ENCODE data around the gene NPEPL1.
"Not testable (repeated sequence)": the region's sequence is repeated elsewhere in the genome, so short reads cannot be mapped to it uniquely, and the experiment has no call there.

The NPEPL1 gene

DNA sequence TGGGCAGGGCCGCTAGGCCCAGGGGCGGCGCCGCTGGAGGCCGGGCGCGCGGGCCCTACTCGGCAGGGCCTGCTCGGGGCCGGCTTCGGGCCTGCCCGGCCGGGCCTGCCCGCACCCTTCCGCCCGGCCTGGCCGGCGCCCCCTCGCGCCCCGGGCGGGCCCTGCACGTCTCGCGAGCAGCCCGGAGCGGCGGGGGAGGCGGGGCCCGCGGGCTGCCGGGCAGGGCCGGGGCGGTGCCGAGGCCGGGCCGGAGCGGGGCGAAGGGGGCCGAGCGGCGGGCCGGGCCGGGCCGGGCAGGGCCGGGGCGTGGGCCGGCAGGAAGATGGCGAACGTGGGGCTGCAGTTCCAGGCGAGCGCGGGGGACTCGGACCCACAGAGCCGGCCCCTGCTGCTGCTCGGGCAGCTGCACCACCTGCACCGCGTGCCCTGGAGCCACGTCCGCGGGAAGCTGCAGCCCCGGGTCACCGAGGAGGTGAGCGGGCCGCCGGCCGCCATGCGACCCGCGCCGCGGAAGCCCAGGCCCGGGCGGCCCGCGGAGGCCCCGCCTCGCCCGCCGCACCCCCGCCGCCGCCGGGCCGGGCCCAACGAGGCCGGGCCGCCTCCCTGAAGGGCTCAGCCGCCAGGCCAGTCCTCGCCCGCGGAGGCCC is at the start of gene NPEPL1:
TSS of gene NPEPL1 (plus strand) at position 222 of the 647 bp plus-strand sequence. CDS start at position 323, 101 bp downstream.
- DNase-seq, result peak; percentile 78

- not testable (repeated sequence) for DNase-seq
Observed at GRCh38 chr20:58642896-58643295, 49.7 kb upstream of the NPEPL1 start.

GRCh38 chr20:58645412-58645968 is 47.1 kb upstream of the NPEPL1 start:
- DNase-seq, result no peak

- no peak for DNase-seq
Observed at GRCh38 chr20:58646257-58646656, 46.3 kb upstream of the NPEPL1 start.

DNA sequence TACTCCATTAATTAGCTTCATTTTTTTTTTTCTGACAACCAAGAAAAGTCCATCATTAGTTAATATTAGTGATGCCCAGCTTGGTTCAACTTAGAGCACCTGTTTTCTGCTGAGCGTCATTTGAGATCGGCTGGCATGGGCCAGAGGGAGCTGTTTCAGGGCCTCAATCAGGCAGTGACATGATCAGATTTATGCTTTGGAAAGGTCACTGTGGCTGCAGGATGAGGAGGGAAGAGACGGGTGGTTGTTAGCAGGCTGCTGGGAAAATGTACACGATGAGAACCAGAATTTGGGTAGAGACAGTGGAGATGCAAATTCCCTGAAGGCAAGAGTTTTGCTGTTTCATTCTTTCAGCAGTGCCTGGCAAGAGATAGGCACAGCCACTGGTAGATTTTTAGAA is 45.9 kb upstream of the NPEPL1 start:
- no peak for DNase-seq

GRCh38 chr20:58647162-58647795 is 45.3 kb upstream of the NPEPL1 start:
- no peak for DNase-seq

GRCh38 chr20:58647796-58648501 is 44.7 kb upstream of the NPEPL1 start:
- no peak for DNase-seq

GRCh38 chr20:58648502-58648825 is 44.1 kb upstream of the NPEPL1 start:
- not testable (repeated sequence) for DNase-seq

DNA sequence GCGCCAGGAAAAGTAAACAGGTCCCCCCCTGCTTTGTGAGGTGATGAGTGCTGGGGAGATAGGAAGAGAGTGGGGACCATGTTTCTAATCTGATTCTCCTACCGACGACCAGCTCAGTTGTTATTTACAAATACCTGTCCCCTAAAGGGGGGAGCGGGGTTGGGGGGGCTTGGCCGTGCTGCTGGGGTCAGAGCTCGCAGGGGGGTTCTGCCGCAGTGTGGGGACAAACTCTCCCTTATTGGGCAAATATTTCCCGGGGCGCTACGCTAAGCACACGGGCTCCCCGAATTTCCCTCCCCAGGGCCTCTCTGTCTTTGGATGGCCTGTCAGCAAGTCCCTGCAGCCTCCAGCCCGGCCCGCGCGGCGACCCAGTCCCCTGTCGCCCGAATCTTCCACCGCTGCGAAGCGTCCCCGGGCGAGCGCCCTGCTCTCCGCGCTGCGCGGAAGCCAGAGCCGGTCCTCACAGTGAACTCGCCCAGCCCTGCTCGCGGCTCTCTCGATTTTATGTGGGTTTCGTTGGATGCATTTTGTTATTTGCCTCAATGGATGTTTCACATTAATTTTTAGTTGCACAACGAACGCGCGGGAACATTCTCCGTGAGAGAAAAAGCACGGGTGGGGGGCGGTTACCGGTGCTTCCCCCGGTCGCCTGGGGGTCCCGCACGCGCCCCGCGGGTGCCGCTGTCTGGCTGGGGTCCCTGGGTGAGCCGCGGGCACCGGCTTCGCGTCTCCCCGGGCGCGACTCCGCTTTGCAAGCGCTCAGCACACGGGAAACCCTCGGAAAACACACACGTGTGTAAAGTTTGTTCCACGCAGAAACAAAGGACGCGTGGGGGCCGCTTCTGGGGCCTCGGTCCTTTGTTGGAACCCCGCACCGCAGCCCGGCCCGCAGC is 43.1 kb upstream of the NPEPL1 start:
- DNase-seq, result peak; percentile 62

DNA sequence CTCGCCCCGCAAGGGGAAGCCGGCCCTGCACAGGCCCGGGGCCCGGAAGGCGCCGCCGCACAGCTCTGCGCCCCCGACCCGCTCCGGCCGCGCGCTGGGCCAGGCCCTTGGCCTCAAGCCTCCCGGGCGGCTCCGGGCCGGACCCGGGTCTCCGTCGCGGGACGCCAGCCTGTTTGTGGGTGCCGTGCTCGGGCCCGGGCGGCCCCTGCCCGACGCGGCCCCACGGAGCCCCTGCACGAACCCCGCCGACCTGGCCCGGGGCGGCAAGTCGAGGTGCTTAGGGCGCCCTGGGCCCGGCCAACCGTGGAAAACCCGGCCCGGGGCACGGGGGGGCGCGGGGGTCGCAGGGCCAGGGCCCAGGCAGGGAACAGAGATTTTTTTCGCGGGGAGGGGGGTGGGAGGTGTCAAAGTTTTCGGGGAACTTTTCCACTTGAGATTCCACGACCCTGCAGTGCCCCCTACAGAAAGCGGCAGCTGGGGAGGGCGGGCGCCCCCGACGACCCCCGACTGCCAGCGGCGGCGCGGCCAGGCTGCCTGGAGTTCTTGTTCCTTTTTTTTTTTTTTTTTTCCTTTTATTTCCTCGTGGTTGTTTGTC is 42.3 kb upstream of the NPEPL1 start:
- peak; percentile 65 for DNase-seq

DNA sequence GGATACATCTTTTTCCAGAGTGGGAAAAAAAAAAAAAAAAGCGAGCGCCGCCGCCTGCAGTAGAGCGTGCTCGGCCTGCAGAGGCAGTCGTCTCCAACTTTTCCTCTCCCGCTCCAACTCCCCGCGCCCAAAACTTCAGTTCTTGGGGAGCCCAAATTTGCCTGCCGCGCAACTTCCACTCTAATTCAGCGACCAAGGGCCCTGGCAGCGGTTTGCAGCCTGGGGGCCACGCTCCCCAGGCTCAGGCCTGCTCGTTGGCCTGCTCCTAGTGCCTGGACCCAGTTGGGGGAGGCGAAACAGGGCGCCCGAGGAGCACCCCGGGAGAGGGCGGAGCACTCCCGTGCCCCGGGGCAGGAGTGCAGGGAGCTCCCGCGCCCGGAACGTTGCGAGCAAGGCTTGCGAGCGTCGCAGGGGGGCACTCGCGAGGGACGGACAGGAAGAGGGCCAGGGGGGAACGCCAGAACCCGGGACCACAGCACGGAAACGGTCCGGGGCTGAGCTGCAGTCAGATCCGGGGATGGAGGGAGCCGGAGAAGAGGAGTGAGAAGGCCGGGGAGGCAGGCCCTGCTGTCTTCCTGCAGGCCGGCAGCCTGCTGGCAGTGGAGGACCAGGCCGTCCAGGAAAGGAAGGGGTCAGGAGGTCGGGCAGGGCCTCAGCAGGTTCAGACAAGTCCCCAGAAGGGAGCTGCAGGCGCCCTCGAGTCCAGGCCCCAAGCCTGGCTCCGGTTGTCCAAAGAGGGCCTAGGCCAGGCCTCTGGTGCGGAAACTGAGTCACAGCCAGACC is 41.6 kb upstream of the NPEPL1 start, which contains the start of gene STX16:
TSS of gene STX16 (plus strand) at position 508 of the 783 bp plus-strand sequence. CDS start 724 bp downstream, outside the sequence.
- DNase-seq, result peak; percentile 90

GRCh38 chr20:58651559-58651945 is 41.0 kb upstream of the NPEPL1 start:
- DNase-seq, result no peak

GRCh38 chr20:58651946-58652605 is 40.5 kb upstream of the NPEPL1 start:
- peak; percentile 91 for DNase-seq

DNA sequence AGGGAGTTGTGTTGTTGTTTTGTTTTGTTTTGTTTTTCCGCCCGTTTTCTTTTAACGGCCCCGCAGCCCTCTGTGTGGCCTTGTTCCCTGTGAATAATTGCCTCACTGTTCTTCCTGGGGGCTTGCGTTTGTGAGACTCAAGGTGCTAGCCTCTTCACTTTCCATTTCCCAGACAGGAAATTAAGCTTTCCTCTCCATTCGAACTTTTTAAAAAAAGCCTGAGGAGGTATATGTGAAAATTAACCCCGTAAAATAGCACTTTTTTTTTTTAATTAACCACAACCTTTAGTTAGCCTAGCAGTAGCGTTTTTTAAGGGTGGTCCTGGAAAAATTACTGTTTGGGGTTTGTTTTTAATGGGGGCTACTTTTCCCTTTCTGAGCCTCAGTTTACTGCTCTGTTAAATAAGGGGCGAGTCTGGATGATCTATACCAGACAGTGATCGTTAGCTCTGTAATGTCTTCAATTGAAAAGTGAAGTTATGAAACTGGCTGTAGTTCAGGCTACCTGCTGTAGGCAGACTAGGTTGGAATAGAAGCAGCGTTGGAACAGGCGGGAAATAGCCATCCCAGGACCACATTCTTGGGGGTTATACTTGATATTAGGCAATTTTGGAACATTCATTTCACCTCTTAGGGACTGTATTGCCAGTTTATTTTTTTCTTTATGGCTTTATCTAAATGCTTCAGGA is 39.9 kb upstream of the NPEPL1 start:
- no peak for DNase-seq

- DNase-seq, result no peak
Observed at GRCh38 chr20:58654337-58654736, 38.3 kb upstream of the NPEPL1 start.

DNA sequence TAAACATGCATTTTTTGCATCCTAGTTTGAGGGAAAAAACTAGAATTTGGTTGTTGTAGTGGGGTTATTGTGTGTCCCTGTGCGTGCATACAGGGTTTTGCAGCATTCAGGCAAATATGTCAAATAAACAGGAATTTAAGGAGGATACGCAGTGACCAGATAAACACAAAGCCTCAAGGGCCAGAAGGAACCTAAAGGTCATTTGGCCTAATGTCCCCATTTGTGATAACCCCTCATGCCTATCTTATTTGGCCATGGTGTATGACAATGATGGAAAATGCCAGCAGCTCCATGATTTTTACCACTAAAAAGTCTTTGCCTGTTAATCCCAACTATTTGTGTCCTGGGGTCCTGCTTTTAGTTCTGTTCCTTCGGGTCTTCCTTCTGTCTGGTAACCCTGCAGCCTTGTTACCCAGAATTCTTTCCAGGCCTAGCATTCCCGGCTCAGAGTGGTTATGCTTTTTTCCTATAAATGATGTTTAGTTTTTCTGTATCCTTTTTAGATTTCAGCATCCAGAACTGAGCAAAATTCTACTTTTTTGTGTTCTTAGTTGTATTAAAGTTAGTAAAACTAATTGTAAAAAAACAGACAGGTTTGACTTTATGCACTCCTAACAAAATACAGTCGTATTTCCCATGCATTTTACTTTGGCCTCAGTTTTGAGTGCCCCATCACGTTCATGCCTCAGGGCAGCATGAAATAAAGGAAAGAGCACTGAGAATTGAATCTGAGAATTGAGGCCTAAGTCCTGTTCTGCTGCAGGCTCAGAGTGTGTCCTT is 37.1 kb upstream of the NPEPL1 start:
- DNase-seq, result no peak

DNA sequence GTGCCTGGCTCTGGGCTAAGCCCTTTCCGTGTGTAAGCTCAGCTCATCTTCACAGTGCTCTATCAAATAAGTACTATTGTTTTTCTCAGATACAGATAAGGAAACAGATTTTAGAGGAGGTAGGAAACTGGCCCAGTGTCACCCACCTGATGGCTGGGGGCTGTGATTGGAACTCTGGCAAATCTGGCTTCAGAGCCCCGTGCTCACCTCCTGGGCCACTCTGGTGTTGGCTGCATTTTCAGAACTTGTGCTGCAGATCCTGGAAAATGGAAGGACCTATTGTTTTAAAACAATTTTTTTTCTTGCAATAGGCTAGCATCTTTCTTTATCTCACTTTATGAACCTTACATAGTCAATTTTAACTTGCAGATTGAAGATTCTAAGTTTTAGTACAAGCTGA is 35.8 kb upstream of the NPEPL1 start:
- no peak for DNase-seq

- DNase-seq, result no peak
Observed at GRCh38 chr20:58657262-58657661, 35.3 kb upstream of the NPEPL1 start.

- no peak for DNase-seq
Observed at GRCh38 chr20:58657986-58658385, 34.6 kb upstream of the NPEPL1 start.

Measured in CD4-positive, alpha-beta T cell treated with Interleukin-17A for 4 hours (primary cell).